Natural killer cell (primary cell): ENCODE data around the gene RSRC1. TPM values are rescaled to one million over a fixed set of nuclear protein-coding genes. Genes with fewer than 3 reads are reported as not detected.

ENCODE experiments used
- ATAC-seq, 3 donors: fragments of 150-1000 bp in 2 of 3; fragments of 200-7000 bp in 1 of 3; cut with Tn5 transposase; 1 replicate in 1 of 3; 2 replicates in 2 of 3; pipeline ENCODE4 v1.10.0; 2021; ENCODE audit warnings: mild to moderate bottlenecking in 2 of 3, moderate library complexity in 2 of 3
- DNase-seq, 2 donors: peaks; one replicate each; pipeline versions ENCODE4 v3.0.0 to v3.0.0-alpha.2; 2013 to 2021; ENCODE audit warnings: mixed read lengths in 1 of 2
- H3K27ac ChIP-seq: one replicate; pipeline ENCODE4 v1.5.1; 2013; ENCODE audit warnings: mild to moderate bottlenecking, low read length
- H3K27me3 ChIP-seq: one replicate; pipeline ENCODE4 v1.6.1; 2013; ENCODE audit warnings: low read length; ENCODE audit not compliant: control insufficient read depth, insufficient read depth
- H3K36me3 ChIP-seq: one replicate; pipeline ENCODE4 v1.6.1; 2013; ENCODE audit warnings: low read length; ENCODE audit not compliant: control insufficient read depth, insufficient read depth
- H3K4me1 ChIP-seq: one replicate; pipeline ENCODE4 v1.6.1; 2013; ENCODE audit warnings: low read length; ENCODE audit not compliant: control insufficient read depth, insufficient read depth
- H3K4me3 ChIP-seq: one replicate; pipeline ENCODE4 v1.5.1; 2013; ENCODE audit warnings: low read length
- H3K9me3 ChIP-seq: one replicate; pipeline ENCODE4 v1.6.1; 2013; ENCODE audit warnings: low read length; ENCODE audit not compliant: control insufficient read depth, insufficient read depth
- H3K27ac Mint-ChIP-seq, 2 donors: one replicate each; pipeline ENCODE4 v1.8.0; 2022; ENCODE audit warnings: mild to moderate bottlenecking in 2 of 2, mixed read lengths in 2 of 2, moderate library complexity in 1 of 2
- H3K27me3 Mint-ChIP-seq, 2 donors: one replicate each; pipeline ENCODE4 v1.8.0; 2022; ENCODE audit warnings: low read depth in 2 of 2, mixed read lengths in 2 of 2
- H3K36me3 Mint-ChIP-seq: one replicate; pipeline ENCODE4 v1.8.0; 2022; ENCODE audit warnings: mixed read lengths
- H3K4me1 Mint-ChIP-seq, 2 donors: one replicate each; pipeline ENCODE4 v1.8.0; 2022; ENCODE audit warnings: mixed read lengths in 2 of 2
- H3K4me3 Mint-ChIP-seq: one replicate; pipeline ENCODE4 v1.8.0; 2022; ENCODE audit warnings: mild to moderate bottlenecking, moderate library complexity, mixed read lengths
- H3K9me3 Mint-ChIP-seq, 2 donors: one replicate each; pipeline ENCODE4 v1.8.0; 2022; ENCODE audit warnings: mixed read lengths in 2 of 2
- CTCF ChIP-seq: fragments of 200-600 bp; IDR thresholded peaks from one replicate; pipeline ENCODE4 v1.8.0; 2022; ENCODE audit warnings: antibody characterized with exemption
- WGBS: methylation state at CpG from one replicate; pipeline ENCODE4 v1.1.7; 2013; ENCODE audit warnings: missing lambda C conversion rate; ENCODE audit not compliant: insufficient coverage; 5-methylcytosine and 5-hydroxymethylcytosine counted together
- intact Hi-C: fragments of 100-400 bp; cut with micrococcal nuclease; formaldehyde crosslinking; loops from one replicate; pipeline ENCODE4 v1.14.2; 2022
- total RNA-seq, 4 donors: library from RNA; stranded (reverse); fragments of 120-200 nt in 1 of 4; gene quantifications; one replicate each; pipeline versions ENCODE4 v1.2.3 to v1.2.4, GENCODE V29; 2013 to 2022

Gene RSRC1
- total RNA-seq, 3 donors from 2014 or later (not counting 1 experiment from before 2014, with no cell fraction given) = 37.3 to 41.1 (median 37.6) TPM

DNA sequence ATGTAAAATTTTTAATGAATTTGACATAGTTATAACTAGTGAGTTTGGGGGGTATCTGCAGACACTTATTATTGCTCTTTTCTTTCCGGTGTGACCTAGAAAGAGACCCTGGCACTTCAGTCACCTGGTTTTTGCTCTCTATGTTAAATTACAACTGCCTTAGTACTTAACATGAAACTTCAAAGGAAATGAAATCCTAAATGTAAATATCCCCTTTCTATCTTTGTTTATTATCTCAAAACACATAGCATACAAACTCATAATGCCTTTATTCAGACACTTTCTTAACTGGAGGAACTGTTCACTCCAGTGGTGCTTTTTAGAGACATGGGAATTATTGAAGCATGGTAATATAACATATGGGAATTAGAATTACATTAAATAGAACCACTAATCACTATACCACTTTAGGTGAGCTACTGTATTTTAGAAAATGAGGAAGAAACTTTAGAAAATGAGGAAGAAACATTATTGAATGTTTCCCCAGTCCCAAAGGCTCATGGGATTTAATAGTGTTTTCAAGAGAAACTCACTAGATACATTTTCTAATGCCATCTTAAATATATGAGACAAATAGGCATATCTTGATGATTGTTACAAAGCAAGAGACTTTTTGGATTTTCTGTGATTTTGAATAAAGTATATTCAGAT is 341.6 kb downstream of the RSRC1 start:
- TF ChIP-seq CTCF = no peak
- Histone ChIP-seq H3K27me3 (no peaks in the 10 kb centered on the region), H3K9me3 (no peaks in the 10 kb centered on the region), H3K4me3 (no peak overlapping the region), H3K4me1 (no peaks in the 10 kb centered on the region), H3K27ac (no peak overlapping the region), H3K36me3 (no peaks in the 10 kb centered on the region)
- no peak overlapping the region for H3K4me3 Mint-ChIP-seq
- ATAC-seq (no peak), DNase-seq (no peak)
- H3K9me3 Mint-ChIP-seq = no peaks in the 10 kb centered on the region
- H3K27me3 Mint-ChIP-seq = no peaks in the 10 kb centered on the region
- no peaks in the 10 kb centered on the region for H3K36me3 Mint-ChIP-seq
- H3K27ac Mint-ChIP-seq = no peak overlapping the region
- H3K4me1 Mint-ChIP-seq = peaks cover 8% of the 10 kb centered on the region in 2 donors
- intact Hi-C loops = no loop called here
- WGBS = 91% methylated on average over 1 of the region's 1 CpG

- Histone ChIP-seq H3K9me3 (no peaks in the 10 kb centered on the region), H3K4me1 (no peaks in the 10 kb centered on the region), H3K27me3 (no peaks in the 10 kb centered on the region), H3K27ac (no peak overlapping the region), H3K36me3 (no peaks in the 10 kb centered on the region), H3K4me3 (no peak overlapping the region)
- ATAC-seq (no peak), DNase-seq (no peak)
- no peak overlapping the region for H3K4me3 Mint-ChIP-seq
- intact Hi-C loops = no loop called here
- no peaks in the 10 kb centered on the region for H3K36me3 Mint-ChIP-seq
- TF ChIP-seq CTCF = no peak
- H3K9me3 Mint-ChIP-seq = no peaks in the 10 kb centered on the region
- H3K4me1 Mint-ChIP-seq = peaks cover 8% of the 10 kb centered on the region in 2 donors
- no peaks in the 10 kb centered on the region for H3K27me3 Mint-ChIP-seq
- H3K27ac Mint-ChIP-seq = no peak overlapping the region
These were observed 342.4 kb downstream of the RSRC1 start for GRCh38 chr3:158452334-158452733.

DNA sequence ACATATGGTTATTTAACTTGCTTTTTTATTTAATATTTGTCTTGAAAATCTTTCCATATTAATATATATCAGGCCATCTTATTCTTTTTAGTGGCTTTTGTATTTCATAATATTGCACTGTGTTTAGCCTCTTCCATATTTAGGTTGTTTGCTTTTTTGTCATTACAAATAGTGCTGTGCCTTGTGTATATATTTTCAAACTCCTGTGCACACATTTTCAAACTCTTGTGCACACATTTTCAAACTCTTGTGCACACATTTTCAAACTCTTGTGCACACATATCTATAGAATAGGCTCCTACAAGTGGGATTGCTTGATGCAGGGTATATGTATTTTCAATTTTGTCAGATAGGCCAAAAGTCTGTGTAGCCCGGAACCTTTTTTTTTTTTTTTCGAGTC is 343.1 kb downstream of the RSRC1 start:
- 96% methylated on average over 2 of the region's 2 CpGs for WGBS
- TF ChIP-seq CTCF = no peak
- H3K27ac ChIP-seq = no peak overlapping the region
- H3K4me1 ChIP-seq = no peaks in the 10 kb centered on the region
- Mint-ChIP-seq H3K27me3 (no peaks in the 10 kb centered on the region), H3K27ac (no peak overlapping the region), H3K4me3 (no peak overlapping the region), H3K36me3 (no peaks in the 10 kb centered on the region), H3K4me1 (peaks cover 8% of the 10 kb centered on the region in 2 donors), H3K9me3 (no peaks in the 10 kb centered on the region)
- intact Hi-C loops = no loop called here
- H3K36me3 ChIP-seq = no peaks in the 10 kb centered on the region
- H3K4me3 ChIP-seq = no peak overlapping the region
- DNase-seq (no peak), ATAC-seq (no peak)
- no peaks in the 10 kb centered on the region for H3K27me3 ChIP-seq
- H3K9me3 ChIP-seq = no peaks in the 10 kb centered on the region

DNA sequence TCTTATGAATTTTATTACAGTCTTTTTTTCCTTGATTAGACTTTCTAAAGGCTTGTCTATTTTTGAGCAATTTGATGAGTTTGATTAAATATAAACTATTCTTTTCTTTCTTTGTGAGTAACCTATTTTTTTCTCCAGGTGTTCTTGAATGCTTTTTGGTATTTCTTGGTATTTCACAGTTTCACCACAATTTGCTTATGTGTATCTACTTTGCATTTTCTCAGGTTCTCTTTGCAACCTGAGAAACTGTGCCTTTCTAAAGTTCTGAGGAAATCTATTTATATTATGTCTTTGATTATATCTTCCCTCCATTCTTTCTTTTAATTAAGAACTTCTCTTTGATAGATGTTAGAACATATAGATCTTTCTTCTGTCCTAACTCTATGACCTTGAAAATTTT is 344.0 kb downstream of the RSRC1 start:
- no peaks in the 10 kb centered on the region for H3K36me3 Mint-ChIP-seq
- H3K4me3 Mint-ChIP-seq = no peak overlapping the region
- ATAC-seq (no peak), DNase-seq (no peak)
- TF ChIP-seq CTCF = no peak
- no peaks in the 10 kb centered on the region for H3K9me3 Mint-ChIP-seq
- no peaks in the 10 kb centered on the region for H3K27me3 Mint-ChIP-seq
- intact Hi-C loops = no loop called here
- H3K27ac Mint-ChIP-seq = no peak overlapping the region
- Histone ChIP-seq H3K36me3 (no peaks in the 10 kb centered on the region), H3K4me1 (no peaks in the 10 kb centered on the region), H3K27me3 (no peaks in the 10 kb centered on the region), H3K27ac (no peak overlapping the region), H3K4me3 (no peak overlapping the region), H3K9me3 (no peaks in the 10 kb centered on the region)
- H3K4me1 Mint-ChIP-seq = peaks cover 8% of the 10 kb centered on the region in 2 donors
